Natural killer cell treated with Interleukin-12 subunit alpha and Interleukin-12 subunit beta and Interleukin-15 and Interleukin-18, amount 100 ng/mL, for 72 hours (primary cell): ENCODE measurements around the gene PAPPA. TPM values are rescaled to one million over a fixed set of nuclear protein-coding genes. Genes with fewer than 3 reads are reported as not detected.

Experiments
- ATAC-seq, 2 donors: fragments of 150-1000 bp; cut with Tn5 transposase in 1 of 2; sonication (Bioruptor Pico), chemical (Tn5 transposase) in 1 of 2; 2 replicates each; pipeline ENCODE4 v1.10.0; 2021
- DNase-seq: peaks from one replicate; pipeline ENCODE4 v3.0.0; 2022; ENCODE audit warnings: low spot score
- H3K27ac Mint-ChIP-seq, 2 donors: 1 replicate in 1 of 2; 2 replicates in 1 of 2; pipeline ENCODE4 v1.8.0; 2022; ENCODE audit warnings: mixed read lengths in 2 of 2, mild to moderate bottlenecking in 1 of 2, moderate library complexity in 1 of 2
- H3K27me3 Mint-ChIP-seq, 2 donors: 1 replicate in 1 of 2; 2 replicates in 1 of 2; pipeline ENCODE4 v1.8.0; 2022; ENCODE audit warnings: mixed read lengths in 2 of 2
- H3K36me3 Mint-ChIP-seq: one replicate; pipeline ENCODE4 v1.8.0; 2022; ENCODE audit warnings: mixed read lengths
- H3K4me1 Mint-ChIP-seq, 2 donors: 1 replicate in 1 of 2; 2 replicates in 1 of 2; pipeline ENCODE4 v1.8.0; 2022; ENCODE audit warnings: low read depth in 2 of 2, mixed read lengths in 2 of 2, mild to moderate bottlenecking in 1 of 2
- H3K4me3 Mint-ChIP-seq: one replicate; pipeline ENCODE4 v1.8.0; 2022; ENCODE audit warnings: mixed read lengths
- H3K9me3 Mint-ChIP-seq: 2 replicates; pipeline ENCODE4 v1.8.0; 2022; ENCODE audit warnings: mixed read lengths
- total RNA-seq, 2 donors: library from RNA; stranded (reverse); gene quantifications; one replicate each; pipeline ENCODE4 v1.2.3, GENCODE V29; 2022

The PAPPA gene
- total RNA-seq, 2 donors from 2014 or later = not detected

- no peaks in the 10 kb centered on the region for H3K36me3 Mint-ChIP-seq
Observed at GRCh38 chr9:116208417-116209232, 55.0 kb downstream of the PAPPA start.

GRCh38 chr9:116209414-116210116 lies 56.0 kb downstream of the PAPPA start:
- no peak overlapping the region for H3K27ac Mint-ChIP-seq

More at GRCh38 chr9:116208417-116209232, 55.0 kb downstream of the PAPPA start:
- H3K27me3 Mint-ChIP-seq = no peaks in the 10 kb centered on the region
- peaks cover 11% of the 10 kb centered on the region for H3K9me3 Mint-ChIP-seq
- H3K4me1 Mint-ChIP-seq = no peaks in the 10 kb centered on the region
- no peak overlapping the region for H3K4me3 Mint-ChIP-seq
- H3K27ac Mint-ChIP-seq = no peak overlapping the region
- ATAC-seq = no peak
- no peak for DNase-seq

GRCh38 chr9:116212986-116213692 lies 59.5 kb downstream of the PAPPA start:
- Mint-ChIP-seq H3K27me3 (no peaks in the 10 kb centered on the region), H3K4me1 (no peaks in the 10 kb centered on the region), H3K9me3 (peaks cover 3% of the 10 kb centered on the region), H3K4me3 (no peak overlapping the region), H3K36me3 (no peaks in the 10 kb centered on the region), H3K27ac (no peak overlapping the region)
- no peak for DNase-seq
- no peak for ATAC-seq

More at GRCh38 chr9:116209414-116210116, 56.0 kb downstream of the PAPPA start:
- ATAC-seq = no peak
- Mint-ChIP-seq H3K27me3 (no peaks in the 10 kb centered on the region), H3K9me3 (peaks cover 9% of the 10 kb centered on the region), H3K4me3 (no peak overlapping the region), H3K4me1 (no peaks in the 10 kb centered on the region), H3K36me3 (no peaks in the 10 kb centered on the region)
- no peak for DNase-seq

GRCh38 chr9:116213693-116214047 lies 60.1 kb downstream of the PAPPA start:
- Mint-ChIP-seq H3K9me3 (peaks cover 3% of the 10 kb centered on the region), H3K4me3 (no peak overlapping the region), H3K36me3 (no peaks in the 10 kb centered on the region), H3K27me3 (no peaks in the 10 kb centered on the region), H3K27ac (no peak overlapping the region), H3K4me1 (no peaks in the 10 kb centered on the region)
- ATAC-seq (no peak), DNase-seq (no peak)

GRCh38 chr9:116218399-116218798 lies 64.8 kb downstream of the PAPPA start:
- Mint-ChIP-seq H3K4me1 (no peaks in the 10 kb centered on the region), H3K4me3 (no peak overlapping the region), H3K36me3 (no peaks in the 10 kb centered on the region), H3K27ac (no peak overlapping the region), H3K27me3 (no peaks in the 10 kb centered on the region), H3K9me3 (peaks cover 8% of the 10 kb centered on the region)
- ATAC-seq = no peak
- DNase-seq = no peak

GRCh38 chr9:116219686-116220085 lies 66.1 kb downstream of the PAPPA start:
- H3K9me3 Mint-ChIP-seq = peaks cover 14% of the 10 kb centered on the region
- no peaks in the 10 kb centered on the region for H3K27me3 Mint-ChIP-seq
- no peak for DNase-seq
- H3K27ac Mint-ChIP-seq = no peak overlapping the region
- no peak overlapping the region for H3K4me3 Mint-ChIP-seq
- no peak for ATAC-seq
- no peaks in the 10 kb centered on the region for H3K36me3 Mint-ChIP-seq
- no peaks in the 10 kb centered on the region for H3K4me1 Mint-ChIP-seq

- no peak overlapping the region for H3K4me3 Mint-ChIP-seq
- H3K36me3 Mint-ChIP-seq = no peaks in the 10 kb centered on the region
- ATAC-seq (no peak), DNase-seq (no peak)
- peaks cover 19% of the 10 kb centered on the region for H3K9me3 Mint-ChIP-seq
- H3K4me1 Mint-ChIP-seq = no peaks in the 10 kb centered on the region
- H3K27me3 Mint-ChIP-seq = no peaks in the 10 kb centered on the region
- no peak overlapping the region for H3K27ac Mint-ChIP-seq
Observed at GRCh38 chr9:116223926-116224325, 70.3 kb downstream of the PAPPA start.

GRCh38 chr9:116230051-116230632 lies 76.6 kb downstream of the PAPPA start:
- ATAC-seq = no peak
- H3K36me3 Mint-ChIP-seq = no peaks in the 10 kb centered on the region

GRCh38 chr9:116232424-116233159 lies 79.0 kb downstream of the PAPPA start:
- no peak for DNase-seq

More at GRCh38 chr9:116230051-116230632, 76.6 kb downstream of the PAPPA start:
- Mint-ChIP-seq H3K4me3 (no peak overlapping the region), H3K27me3 (no peaks in the 10 kb centered on the region), H3K9me3 (peaks cover 13% of the 10 kb centered on the region), H3K4me1 (no peaks in the 10 kb centered on the region), H3K27ac (no peak overlapping the region)
- DNase-seq = no peak

GRCh38 chr9:116233160-116233530 lies 79.6 kb downstream of the PAPPA start:
- Mint-ChIP-seq H3K9me3 (peaks cover 18% of the 10 kb centered on the region), H3K4me1 (no peaks in the 10 kb centered on the region), H3K4me3 (no peak overlapping the region), H3K27ac (no peak overlapping the region), H3K27me3 (no peaks in the 10 kb centered on the region), H3K36me3 (no peaks in the 10 kb centered on the region)
- DNase-seq (no peak), ATAC-seq (no peak)

More at GRCh38 chr9:116232424-116233159, 79.0 kb downstream of the PAPPA start:
- no peaks in the 10 kb centered on the region for H3K4me1 Mint-ChIP-seq
- H3K9me3 Mint-ChIP-seq = peaks cover 18% of the 10 kb centered on the region
- H3K27me3 Mint-ChIP-seq = no peaks in the 10 kb centered on the region
- ATAC-seq = no peak
- no peaks in the 10 kb centered on the region for H3K36me3 Mint-ChIP-seq
- H3K27ac Mint-ChIP-seq = no peak overlapping the region
- H3K4me3 Mint-ChIP-seq = no peak overlapping the region

GRCh38 chr9:116234081-116234480 lies 80.5 kb downstream of the PAPPA start:
- Mint-ChIP-seq H3K4me1 (no peaks in the 10 kb centered on the region), H3K4me3 (no peak overlapping the region), H3K36me3 (no peaks in the 10 kb centered on the region), H3K9me3 (peaks cover 23% of the 10 kb centered on the region), H3K27ac (no peak overlapping the region), H3K27me3 (no peaks in the 10 kb centered on the region)
- DNase-seq (no peak), ATAC-seq (no peak)

GRCh38 chr9:116236979-116237378 lies 83.4 kb downstream of the PAPPA start:
- no peaks in the 10 kb centered on the region for H3K4me1 Mint-ChIP-seq
- H3K36me3 Mint-ChIP-seq = no peaks in the 10 kb centered on the region
- peaks cover 17% of the 10 kb centered on the region for H3K9me3 Mint-ChIP-seq
- no peak for DNase-seq
- H3K27me3 Mint-ChIP-seq = no peaks in the 10 kb centered on the region
- no peak for ATAC-seq
- H3K4me3 Mint-ChIP-seq = no peak overlapping the region
- H3K27ac Mint-ChIP-seq = no peak overlapping the region

GRCh38 chr9:116237456-116237855 lies 83.9 kb downstream of the PAPPA start:
- Mint-ChIP-seq H3K4me1 (no peaks in the 10 kb centered on the region), H3K27ac (no peak overlapping the region), H3K36me3 (no peaks in the 10 kb centered on the region), H3K9me3 (peaks cover 15% of the 10 kb centered on the region), H3K4me3 (no peak overlapping the region), H3K27me3 (no peaks in the 10 kb centered on the region)
- no peak for DNase-seq
- ATAC-seq = no peak
